Endothelial cell of umbilical vein (primary cell): ENCODE data around the gene GNAT1.

ENCODE experiments used
- CTCF ChIP-seq, 2 donors: IDR thresholded peaks; 1 replicate in 1 of 2; 2 replicates in 1 of 2; pipeline ENCODE4 v1.5.1; 2011; ENCODE audit warnings: low read length in 2 of 2, mild to moderate bottlenecking in 2 of 2, moderate library complexity in 2 of 2, control low read depth in 1 of 2, inconsistent platforms in 1 of 2, low read depth in 1 of 2; ENCODE audit not compliant: insufficient read depth in 1 of 2; ENCODE audit errors: extremely low read depth in 1 of 2
- EZH2 ChIP-seq: IDR thresholded peaks from 2 replicates; pipeline ENCODE4 v1.6.1; 2012; ENCODE audit warnings: borderline replicate concordance, low read depth, mild to moderate bottlenecking, moderate library complexity, low read length, inconsistent platforms; ENCODE audit not compliant: severe bottlenecking
- POLR2A ChIP-seq: IDR thresholded peaks from 2 replicates; pipeline ENCODE4 v1.6.1; 2012; ENCODE audit warnings: low read depth, mild to moderate bottlenecking, control low read depth, low read length
- TF ChIP-seq, protein P1 (sequence below): IDR thresholded peaks from 2 replicates; pipeline ENCODE4 v1.6.1; 2011; ENCODE audit not compliant: insufficient read depth, insufficient read length

- TF ChIP-seq POLR2A (no peak), EZH2 (no peak), CTCF (IDR thresholded peaks at IDR 0.05; ENCODE audit: extremely low read depth in 1 of 2, insufficient read depth in 1 of 2, low read depth in 1 of 2, low read length in 2 of 2) (no peak)
- TF ChIP-seq, protein P1, sequence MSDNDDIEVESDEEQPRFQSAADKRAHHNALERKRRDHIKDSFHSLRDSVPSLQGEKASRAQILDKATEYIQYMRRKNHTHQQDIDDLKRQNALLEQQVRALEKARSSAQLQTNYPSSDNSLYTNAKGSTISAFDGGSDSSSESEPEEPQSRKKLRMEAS = no peak
These were observed 2.3 kb downstream of the GNAT1 start for GRCh38 chr3:50193746-50194127.
